ENCODE data around the gene GRM3.

Gene GRM3

GRCh38 chr7:86833360-86833759, 189.7 kb downstream of the GRM3 start:
- no peak for TF ChIP-seq CTCF (IDR thresholded peaks at IDR 0.05; ENCODE audit: low read depth, low read length)
- no peak overlapping the region for H3K4me3 ChIP-seq (replicated peaks in 1 of 2; ENCODE audit: low read depth in 2 of 2, low read length in 2 of 2)
- DNase-seq (ENCODE audit: low read depth in 2 of 2): no peak

- no peak for TF ChIP-seq CTCF (IDR thresholded peaks at IDR 0.05; ENCODE audit: low read depth, low read length)
- no peak for DNase-seq (ENCODE audit: low read depth in 2 of 2)
- no peak overlapping the region for H3K4me3 ChIP-seq (replicated peaks in 1 of 2; ENCODE audit: low read depth in 2 of 2, low read length in 2 of 2)
These were observed 193.5 kb downstream of the GRM3 start for GRCh38 chr7:86837235-86837634.

- no peak for DNase-seq (ENCODE audit: low read depth in 2 of 2)
- TF ChIP-seq CTCF (IDR thresholded peaks at IDR 0.05; ENCODE audit: low read depth, low read length): no peak
- H3K4me3 ChIP-seq (replicated peaks in 1 of 2; ENCODE audit: low read depth in 2 of 2, low read length in 2 of 2): no peak overlapping the region
These were observed 200.9 kb downstream of the GRM3 start for GRCh38 chr7:86844608-86845007.

GRCh38 chr7:86846494-86847190, 202.9 kb downstream of the GRM3 start:
- TF ChIP-seq CTCF (IDR thresholded peaks at IDR 0.05; ENCODE audit: low read depth, low read length): no peak
- no peak for DNase-seq (ENCODE audit: low read depth in 2 of 2)

GRCh38 chr7:86848226-86848625, 204.5 kb downstream of the GRM3 start:
- DNase-seq (ENCODE audit: low read depth in 2 of 2): no peak
- H3K4me3 ChIP-seq (replicated peaks in 1 of 2; ENCODE audit: low read depth in 2 of 2, low read length in 2 of 2): no peak overlapping the region
- no peak for TF ChIP-seq CTCF (IDR thresholded peaks at IDR 0.05; ENCODE audit: low read depth, low read length)

More at GRCh38 chr7:86846494-86847190, 202.9 kb downstream of the GRM3 start:
- no peak overlapping the region for H3K4me3 ChIP-seq (replicated peaks in 1 of 2; ENCODE audit: low read depth in 2 of 2, low read length in 2 of 2)

- no peak for TF ChIP-seq CTCF (IDR thresholded peaks at IDR 0.05; ENCODE audit: low read depth, low read length)
- no peak overlapping the region for H3K4me3 ChIP-seq (replicated peaks in 1 of 2; ENCODE audit: low read depth in 2 of 2, low read length in 2 of 2)
- DNase-seq (ENCODE audit: low read depth in 2 of 2): no peak
These were observed 207.9 kb downstream of the GRM3 start for GRCh38 chr7:86851566-86851965.

GRCh38 chr7:86863452-86863851, 219.7 kb downstream of the GRM3 start:
- H3K4me3 ChIP-seq (replicated peaks in 1 of 2; ENCODE audit: low read depth in 2 of 2, low read length in 2 of 2): no peak overlapping the region
- no peak for TF ChIP-seq CTCF (IDR thresholded peaks at IDR 0.05; ENCODE audit: low read depth, low read length)
- no peak for DNase-seq (ENCODE audit: low read depth in 2 of 2)

All from cardiac fibroblast (primary cell).